ENCODE results near the gene OR5K2. TPM values are rescaled to one million over a fixed set of nuclear protein-coding genes. Genes with fewer than 3 reads are reported as not detected.

The OR5K2 gene
- total RNA-seq, 6 experiments from 2014 or later = not detected

- peaks cover 6% of the 10 kb centered on the region for H3K27me3 Mint-ChIP-seq (ENCODE audit: insufficient read depth)
- DNase-seq = no peak
- H3K4me1 Mint-ChIP-seq (ENCODE audit: low read depth) = no peaks in the 10 kb centered on the region
- no peak for TF ChIP-seq CTCF (IDR thresholded peaks at IDR 0.05)
- H3K9me3 Mint-ChIP-seq = no peaks in the 10 kb centered on the region
- no peaks in the 10 kb centered on the region for H3K36me3 Mint-ChIP-seq (ENCODE audit: low read depth)
- no peak overlapping the region for H3K4me3 Mint-ChIP-seq
- no peak overlapping the region for H3K27ac Mint-ChIP-seq
Measured at GRCh38 chr3:98500019-98500418, 2.5 kb downstream of the OR5K2 start.

- no peaks in the 10 kb centered on the region for H3K9me3 Mint-ChIP-seq
- H3K4me3 Mint-ChIP-seq = no peak overlapping the region
- no peak for DNase-seq
- H3K27ac Mint-ChIP-seq = no peak overlapping the region
- no peak for TF ChIP-seq CTCF (IDR thresholded peaks at IDR 0.05)
- H3K27me3 Mint-ChIP-seq (ENCODE audit: insufficient read depth) = peaks cover 6% of the 10 kb centered on the region
- no peaks in the 10 kb centered on the region for H3K4me1 Mint-ChIP-seq (ENCODE audit: low read depth)
- no peaks in the 10 kb centered on the region for H3K36me3 Mint-ChIP-seq (ENCODE audit: low read depth)
Measured at GRCh38 chr3:98501270-98501669, 3.8 kb downstream of the OR5K2 start.

GRCh38 chr3:98501863-98502576, 4.5 kb downstream of the OR5K2 start:
- TF ChIP-seq CTCF (IDR thresholded peaks at IDR 0.05) = no peak
- H3K27me3 Mint-ChIP-seq (ENCODE audit: insufficient read depth) = peaks cover 6% of the 10 kb centered on the region
- H3K4me3 Mint-ChIP-seq = no peak overlapping the region
- H3K27ac Mint-ChIP-seq = no peak overlapping the region
- H3K36me3 Mint-ChIP-seq (ENCODE audit: low read depth) = no peaks in the 10 kb centered on the region
- no peaks in the 10 kb centered on the region for H3K4me1 Mint-ChIP-seq (ENCODE audit: low read depth)
- no peak for DNase-seq
- no peaks in the 10 kb centered on the region for H3K9me3 Mint-ChIP-seq

- Mint-ChIP-seq H3K9me3 (no peaks in the 10 kb centered on the region), H3K27me3 (ENCODE audit: insufficient read depth) (peaks cover 4% of the 10 kb centered on the region), H3K4me1 (ENCODE audit: low read depth) (no peaks in the 10 kb centered on the region), H3K36me3 (ENCODE audit: low read depth) (no peaks in the 10 kb centered on the region), H3K27ac (no peak overlapping the region), H3K4me3 (no peak overlapping the region)
- TF ChIP-seq CTCF (IDR thresholded peaks at IDR 0.05) = no peak
- DNase-seq = no peak
Measured at GRCh38 chr3:98504539-98504938, 7.1 kb downstream of the OR5K2 start.

- Mint-ChIP-seq H3K4me3 (no peak overlapping the region), H3K27ac (no peak overlapping the region), H3K9me3 (no peaks in the 10 kb centered on the region), H3K4me1 (ENCODE audit: low read depth) (peaks cover 7% of the 10 kb centered on the region; the same call in 1 of the 2 replicates), H3K36me3 (ENCODE audit: low read depth) (no peaks in the 10 kb centered on the region), H3K27me3 (ENCODE audit: insufficient read depth) (no peaks in the 10 kb centered on the region)
- TF ChIP-seq CTCF (IDR thresholded peaks at IDR 0.05) = no peak
- DNase-seq = no peak
Measured at GRCh38 chr3:98508582-98508981, 11.1 kb downstream of the OR5K2 start.
